ENCODE results near the gene PLCD3.

The PLCD3 gene, protein sequence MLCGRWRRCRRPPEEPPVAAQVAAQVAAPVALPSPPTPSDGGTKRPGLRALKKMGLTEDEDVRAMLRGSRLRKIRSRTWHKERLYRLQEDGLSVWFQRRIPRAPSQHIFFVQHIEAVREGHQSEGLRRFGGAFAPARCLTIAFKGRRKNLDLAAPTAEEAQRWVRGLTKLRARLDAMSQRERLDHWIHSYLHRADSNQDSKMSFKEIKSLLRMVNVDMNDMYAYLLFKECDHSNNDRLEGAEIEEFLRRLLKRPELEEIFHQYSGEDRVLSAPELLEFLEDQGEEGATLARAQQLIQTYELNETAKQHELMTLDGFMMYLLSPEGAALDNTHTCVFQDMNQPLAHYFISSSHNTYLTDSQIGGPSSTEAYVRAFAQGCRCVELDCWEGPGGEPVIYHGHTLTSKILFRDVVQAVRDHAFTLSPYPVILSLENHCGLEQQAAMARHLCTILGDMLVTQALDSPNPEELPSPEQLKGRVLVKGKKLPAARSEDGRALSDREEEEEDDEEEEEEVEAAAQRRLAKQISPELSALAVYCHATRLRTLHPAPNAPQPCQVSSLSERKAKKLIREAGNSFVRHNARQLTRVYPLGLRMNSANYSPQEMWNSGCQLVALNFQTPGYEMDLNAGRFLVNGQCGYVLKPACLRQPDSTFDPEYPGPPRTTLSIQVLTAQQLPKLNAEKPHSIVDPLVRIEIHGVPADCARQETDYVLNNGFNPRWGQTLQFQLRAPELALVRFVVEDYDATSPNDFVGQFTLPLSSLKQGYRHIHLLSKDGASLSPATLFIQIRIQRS

DNA sequence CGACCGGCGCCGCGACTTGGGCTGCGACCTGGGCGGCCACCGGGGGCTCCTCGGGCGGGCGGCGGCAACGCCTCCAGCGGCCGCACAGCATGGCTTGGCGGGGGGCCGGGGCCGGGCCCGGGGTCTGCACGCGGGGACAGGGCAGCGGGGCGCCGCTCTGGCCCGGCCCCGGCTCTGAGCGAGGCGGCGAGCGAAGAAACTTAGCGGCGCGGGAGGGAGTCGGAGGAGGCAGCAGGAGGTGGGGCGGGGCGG lies at the start of gene PLCD3:
Gene PLCD3 (minus strand): TSS at position 196 of the 252 bp plus-strand sequence. CDS start 105 bp downstream, at position 91.
- no peak for DNase-seq

DNA sequence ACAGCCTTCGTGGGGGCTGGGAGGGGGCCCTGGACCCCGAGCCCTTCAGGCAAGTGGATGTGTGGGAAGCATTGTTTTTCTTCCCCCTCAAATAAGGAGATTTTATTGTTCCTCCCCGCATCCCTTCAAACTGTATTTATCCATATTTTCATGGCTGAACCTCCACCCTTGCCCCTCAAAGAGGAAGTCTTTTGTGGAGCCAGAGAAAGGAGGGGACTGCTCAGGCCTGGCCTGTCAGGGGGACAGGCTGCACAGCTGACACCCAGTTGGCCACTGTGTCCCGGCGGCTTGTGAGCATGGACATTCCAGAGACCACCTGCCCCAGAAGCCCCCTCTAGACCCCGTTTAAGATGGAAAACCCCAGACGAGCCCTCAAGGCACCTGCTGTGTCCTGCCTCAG lies 45.2 kb upstream of the PLCD3 start:
- no peak for DNase-seq

DNA sequence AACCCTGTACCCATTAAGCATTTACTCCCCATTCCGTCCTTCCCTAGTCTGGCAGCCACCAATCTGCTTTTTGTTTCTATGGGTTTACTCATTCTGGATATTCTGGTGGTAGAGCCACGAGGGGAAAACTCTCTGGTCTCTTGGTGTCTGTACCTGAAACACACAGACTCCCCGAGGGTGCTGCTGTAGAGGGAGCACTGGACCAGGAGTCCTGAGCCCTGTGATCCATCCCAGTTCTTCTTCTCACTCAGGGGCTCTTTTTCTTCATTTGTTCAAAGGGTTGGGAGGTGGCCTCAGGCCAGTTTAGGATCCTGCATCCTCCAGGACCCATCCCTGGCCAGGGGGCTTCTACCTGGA lies 43.4 kb upstream of the PLCD3 start:
- DNase-seq = no peak

DNA sequence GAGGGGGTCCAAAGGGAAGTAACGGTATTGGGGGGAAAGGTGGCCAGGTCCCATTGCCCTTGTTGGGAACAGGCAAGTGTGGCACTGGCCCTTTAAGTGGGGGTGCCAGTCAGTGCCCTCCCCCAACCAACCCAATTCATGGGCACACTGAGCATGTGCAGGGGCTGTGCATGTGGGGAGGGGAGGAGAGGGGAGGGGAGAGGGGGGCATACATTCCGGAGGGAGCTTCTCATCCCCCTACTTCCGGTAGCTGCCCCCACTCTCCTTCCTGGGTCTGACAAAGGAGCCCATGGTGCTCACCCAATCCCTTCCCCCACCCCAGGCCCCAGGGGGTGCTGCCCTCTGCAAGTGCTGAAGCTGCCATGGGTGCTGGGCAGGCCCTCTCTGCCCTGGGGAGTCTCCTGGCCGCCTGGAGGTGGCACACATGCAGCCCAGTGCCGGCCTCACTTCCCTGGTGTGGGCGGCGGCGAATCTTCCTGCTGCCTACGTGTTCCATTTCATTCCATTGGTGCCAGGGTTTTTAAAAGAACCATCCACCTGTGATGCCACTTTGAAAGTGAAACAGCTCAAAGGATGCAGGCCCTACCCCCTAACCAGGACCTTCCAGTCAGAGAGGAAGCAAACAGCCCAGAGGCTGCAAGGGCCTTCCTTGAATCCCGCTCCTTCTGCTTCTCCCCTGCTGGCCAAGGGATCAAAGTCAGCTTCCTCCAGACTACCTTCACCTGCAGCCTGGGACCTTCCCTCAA lies 40.4 kb upstream of the PLCD3 start:
- DNase-seq = peak; percentile 60

DNA sequence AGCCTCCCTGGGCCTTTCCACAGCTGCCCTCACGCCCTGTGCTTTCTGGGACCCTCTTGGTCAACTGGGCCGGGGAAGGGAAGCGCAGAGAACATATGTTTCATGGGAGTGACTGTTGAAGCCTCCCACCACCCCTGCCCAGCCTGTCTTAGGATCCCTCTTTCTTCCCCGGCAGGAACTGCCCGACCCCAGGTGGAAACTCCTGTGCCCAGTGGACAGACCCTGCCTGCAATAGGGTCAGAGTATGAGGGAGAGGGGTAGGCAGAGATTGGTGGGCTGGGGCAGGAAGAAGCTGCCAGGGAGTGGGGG lies 39.9 kb upstream of the PLCD3 start:
- DNase-seq = no peak

DNA sequence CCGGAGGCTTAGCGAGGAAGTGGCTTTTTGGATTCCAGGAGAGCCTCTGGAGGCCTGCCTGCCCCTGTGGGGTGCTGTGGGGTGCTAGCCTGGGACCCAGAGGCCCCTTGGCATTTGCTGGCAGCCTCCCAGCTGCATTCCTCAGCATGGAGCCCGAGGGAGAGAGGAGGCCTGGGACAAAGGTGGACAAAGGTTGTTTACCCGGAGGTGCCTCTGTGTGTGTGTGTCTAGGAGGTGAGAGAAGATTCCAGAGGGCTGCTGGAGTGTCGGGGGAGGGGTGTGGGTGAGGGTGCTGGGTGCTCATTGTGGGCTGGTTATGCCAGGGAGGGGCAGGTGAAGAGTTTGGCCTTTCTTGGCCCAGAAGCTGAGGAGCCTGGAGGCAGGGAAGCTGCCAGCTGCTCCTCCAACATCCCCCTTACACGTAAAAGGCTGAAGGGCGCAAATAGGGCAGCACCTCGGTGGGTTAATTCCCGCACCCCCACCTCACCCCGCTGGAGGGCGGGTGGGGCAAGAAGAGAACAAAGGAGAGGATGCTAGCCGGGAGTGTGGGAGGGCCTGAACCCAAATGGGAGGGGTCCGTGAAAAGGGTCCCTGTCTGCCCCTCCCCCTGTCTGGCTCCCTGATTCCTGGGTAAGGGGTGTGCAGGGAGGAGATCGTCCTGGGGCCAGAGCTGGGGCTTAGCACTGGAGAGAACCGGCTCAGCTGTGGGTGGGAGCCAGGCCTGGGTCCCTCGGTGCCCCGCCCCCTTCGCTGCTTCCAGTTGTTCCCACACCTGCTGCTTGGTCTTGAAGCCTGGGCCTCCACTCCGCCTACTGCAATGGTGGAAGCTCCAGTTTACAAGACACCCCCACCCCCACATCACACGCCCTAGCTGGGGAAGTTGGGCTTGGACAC lies 39.3 kb upstream of the PLCD3 start:
- DNase-seq = no peak

DNA sequence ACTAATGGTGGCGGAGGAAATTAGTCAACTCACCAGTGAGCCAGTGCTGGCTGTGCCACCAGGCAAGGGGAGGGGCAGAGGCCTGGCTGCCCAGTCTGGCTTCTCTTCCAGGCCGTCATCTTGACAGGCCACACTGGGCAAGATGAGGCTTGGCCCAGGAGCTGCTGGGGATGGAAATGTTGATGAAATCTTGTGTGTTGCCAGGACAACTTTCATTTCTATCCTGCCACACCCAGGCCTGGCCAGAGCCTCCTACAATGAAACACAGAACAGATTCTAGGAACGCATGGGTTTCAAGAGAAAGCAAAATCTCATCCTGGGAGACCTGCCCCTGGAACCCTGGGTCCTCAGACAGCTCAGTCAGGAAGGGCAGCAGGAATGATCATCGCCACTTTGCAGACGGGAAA lies 38.6 kb upstream of the PLCD3 start:
- no peak for DNase-seq

DNA sequence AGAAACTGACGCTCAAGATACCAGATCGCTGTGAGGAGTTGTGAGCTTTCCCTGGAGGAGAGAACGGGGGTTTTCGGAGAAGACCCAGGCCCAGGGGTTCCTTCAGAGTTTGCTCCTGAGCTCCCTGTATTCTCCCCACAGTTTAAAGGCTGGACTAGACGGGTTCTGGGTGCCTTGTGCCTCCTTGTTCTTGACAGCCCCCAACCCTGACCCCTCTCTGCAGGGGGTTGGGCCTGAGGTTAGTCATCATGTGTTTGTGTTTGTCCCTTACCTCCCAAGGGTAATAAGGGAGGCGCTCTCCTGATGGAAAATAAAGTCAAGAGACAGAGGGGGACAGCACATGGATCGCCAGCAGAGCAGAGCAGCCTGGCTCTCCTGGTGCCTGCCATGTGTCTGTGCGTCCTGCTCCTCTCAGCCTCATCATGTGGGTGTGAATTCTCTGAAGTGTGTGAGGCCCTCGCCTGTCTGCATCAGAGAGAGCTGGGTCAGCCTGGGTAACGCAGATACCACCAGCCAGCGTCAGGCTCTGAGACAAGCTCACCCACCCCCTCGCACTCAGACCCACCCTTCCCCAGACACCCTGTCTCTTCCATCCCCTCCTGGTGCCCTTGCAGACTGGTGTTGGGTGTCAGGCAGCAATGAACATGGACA lies 38.1 kb upstream of the PLCD3 start:
- DNase-seq = no peak

DNA sequence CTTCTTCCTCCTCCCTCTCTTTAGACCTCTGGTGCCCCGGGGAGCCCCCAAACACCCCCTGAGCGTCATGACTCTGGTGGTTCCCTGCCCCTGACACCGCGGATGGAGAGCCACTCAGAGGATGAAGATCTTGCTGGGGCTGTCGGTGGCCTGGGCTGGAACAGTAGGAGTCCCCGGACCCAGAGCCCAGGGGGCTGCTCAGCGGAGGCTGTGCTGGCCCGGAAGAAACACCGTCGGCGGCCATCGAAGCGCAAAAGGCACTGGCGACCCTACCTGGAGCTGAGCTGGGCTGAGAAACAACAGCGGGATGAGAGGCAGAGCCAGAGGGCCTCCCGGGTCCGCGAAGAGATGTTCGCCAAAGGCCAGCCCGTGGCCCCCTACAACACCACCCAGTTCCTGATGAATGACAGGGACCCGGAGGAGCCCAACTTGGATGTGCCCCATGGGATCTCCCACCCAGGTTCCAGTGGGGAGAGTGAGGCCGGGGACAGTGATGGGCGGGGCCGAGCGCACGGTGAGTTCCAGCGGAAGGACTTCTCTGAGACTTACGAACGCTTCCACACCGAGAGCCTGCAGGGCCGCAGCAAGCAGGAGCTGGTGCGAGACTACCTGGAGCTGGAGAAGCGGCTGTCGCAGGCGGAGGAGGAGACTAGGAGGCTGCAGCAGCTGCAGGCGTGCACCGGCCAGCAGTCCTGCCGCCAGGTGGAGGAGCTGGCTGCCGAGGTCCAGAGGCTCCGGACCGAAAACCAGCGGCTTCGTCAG lies 36.9 kb upstream of the PLCD3 start:
- DNase-seq = no peak

DNA sequence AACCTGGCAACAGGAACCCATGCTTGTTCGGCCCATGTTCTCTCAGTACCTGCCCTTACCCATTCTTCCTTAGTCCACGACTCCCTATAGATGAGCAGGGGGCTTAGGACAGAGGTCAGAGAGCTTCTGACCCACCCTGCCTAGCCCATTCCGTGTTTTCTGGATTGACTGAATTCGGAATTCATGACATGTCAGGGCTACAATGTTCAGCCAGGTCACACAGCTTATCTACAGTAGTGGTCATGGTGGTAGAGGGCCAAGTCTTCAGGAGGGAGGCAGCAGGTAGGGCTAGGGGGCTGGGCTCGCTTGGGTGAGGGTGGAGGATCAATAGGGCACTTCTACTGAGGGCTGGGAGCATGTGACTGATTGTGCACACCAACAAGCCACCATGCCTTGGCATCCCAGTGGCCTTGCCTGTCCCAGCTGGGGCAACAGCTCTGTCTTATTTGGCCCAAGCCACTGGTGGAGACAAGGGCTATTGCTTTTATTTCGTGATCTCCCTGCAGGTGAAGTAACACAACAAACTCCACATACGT lies 32.5 kb upstream of the PLCD3 start:
- no peak for DNase-seq

DNA sequence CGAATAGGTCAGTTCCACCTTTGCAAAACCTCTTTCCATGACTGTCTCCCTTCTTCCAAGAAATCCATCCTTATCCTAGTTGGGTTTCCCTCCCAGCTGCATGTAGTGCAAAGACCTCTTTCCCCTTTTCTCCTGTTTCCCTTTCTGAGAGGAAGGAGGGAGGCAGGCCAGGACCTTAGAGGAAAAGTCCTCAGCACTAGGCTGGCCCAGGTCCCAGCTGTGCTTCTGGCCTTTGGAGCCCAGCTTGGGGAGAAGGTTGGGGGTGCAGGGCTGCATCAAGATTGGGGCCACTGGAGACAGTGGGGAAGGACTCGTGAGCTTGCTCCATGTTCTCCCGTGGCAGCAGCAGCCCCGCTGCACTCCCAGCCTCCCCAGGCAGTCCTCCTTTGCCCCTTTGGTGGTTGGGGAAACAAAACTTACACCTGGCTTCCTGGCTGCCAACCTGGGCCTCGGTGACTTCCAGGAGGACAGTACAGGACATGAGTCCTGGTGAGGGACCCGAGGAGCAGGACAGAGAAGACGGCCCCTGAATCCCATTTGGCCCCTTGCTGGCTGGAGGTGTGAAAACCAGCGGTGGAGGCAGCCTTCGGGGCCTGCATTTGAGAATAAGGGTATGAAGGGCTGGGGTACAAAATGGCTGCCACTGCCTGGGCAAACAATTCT lies 29.8 kb upstream of the PLCD3 start:
- DNase-seq = no peak

DNA sequence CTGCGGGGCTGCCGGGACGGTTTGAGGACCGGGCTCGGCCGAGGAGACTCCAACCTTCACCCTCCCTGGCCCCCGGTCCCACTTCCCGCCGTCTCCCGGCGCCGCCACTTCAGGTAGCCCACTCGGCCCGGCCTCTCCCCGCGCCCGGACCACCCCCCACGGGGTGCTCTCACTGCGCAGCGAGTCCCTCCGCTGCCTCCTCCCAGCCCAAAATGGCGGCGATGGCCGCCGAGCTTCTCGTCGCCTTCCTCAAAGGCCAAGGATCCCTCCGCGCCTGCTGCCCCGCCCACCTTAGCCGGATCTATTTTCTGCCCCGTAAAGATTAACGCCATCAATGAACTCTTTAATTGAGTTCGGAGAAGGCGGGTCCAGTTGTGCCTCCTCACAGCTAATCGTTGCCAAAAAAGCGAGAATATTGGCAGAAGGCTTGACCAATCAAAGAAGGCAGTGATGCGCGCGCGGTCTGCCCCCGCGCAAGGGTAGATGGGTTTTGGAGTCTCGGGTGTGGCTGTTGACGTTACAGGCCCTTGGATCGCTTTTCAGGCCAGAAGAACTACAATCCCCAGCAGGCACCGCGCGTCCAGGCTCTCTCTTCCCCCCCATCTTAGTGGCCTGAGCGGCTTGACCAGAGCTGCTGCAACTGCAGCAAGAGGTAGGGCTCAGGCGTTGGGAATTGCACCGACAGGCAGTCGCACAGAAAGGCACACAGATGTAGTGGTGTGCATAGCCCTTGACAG lies 29.1 kb upstream of the PLCD3 start, which contains the start of gene HEXIM2:
Gene HEXIM2 (plus strand): TSS at position 588 of the 737 bp plus-strand sequence. CDS start 919 bp downstream, outside the sequence.
- peak; percentile 97 for DNase-seq

DNA sequence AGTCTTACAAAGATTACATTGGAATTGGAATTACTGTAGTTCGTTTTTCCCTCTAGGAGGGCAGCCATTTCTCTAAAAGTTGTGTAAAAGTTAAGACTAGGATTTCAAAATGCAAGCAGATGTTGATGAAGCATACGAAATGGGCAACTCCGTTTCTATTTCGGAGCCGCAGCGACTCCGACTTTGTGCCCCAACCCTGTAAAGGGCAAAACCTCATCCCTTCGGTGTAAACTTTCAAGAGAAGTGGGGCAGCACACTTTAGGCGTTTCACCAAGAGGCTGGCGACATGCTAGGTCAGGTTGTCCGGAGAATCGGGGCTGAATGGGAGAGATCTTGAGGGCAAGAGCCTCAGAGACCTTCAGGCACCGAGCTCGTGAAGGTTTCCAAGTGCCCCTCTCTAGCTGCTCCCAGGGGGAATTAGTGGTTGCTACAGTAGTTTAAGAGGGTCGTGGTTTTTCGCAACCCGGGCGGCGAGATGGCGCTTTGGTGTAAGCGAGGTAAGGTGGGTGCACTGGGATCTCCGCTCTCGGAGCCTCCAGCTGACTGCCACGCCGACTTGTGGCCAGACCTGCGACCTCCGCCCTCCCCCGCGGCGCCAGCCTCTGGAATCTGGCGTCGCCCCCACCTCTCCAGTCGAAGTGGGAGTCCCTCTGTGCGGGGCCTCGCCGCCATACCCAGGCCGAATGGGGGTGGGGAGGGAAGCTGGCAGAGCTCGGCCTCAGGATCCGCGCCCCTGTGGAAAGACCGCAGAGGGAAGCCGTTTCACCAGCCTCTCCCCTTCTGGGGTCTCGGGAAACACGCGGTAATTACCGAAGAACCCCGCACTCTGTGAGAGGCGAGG lies 28.4 kb upstream of the PLCD3 start:
- peak; percentile 67 for DNase-seq

DNA sequence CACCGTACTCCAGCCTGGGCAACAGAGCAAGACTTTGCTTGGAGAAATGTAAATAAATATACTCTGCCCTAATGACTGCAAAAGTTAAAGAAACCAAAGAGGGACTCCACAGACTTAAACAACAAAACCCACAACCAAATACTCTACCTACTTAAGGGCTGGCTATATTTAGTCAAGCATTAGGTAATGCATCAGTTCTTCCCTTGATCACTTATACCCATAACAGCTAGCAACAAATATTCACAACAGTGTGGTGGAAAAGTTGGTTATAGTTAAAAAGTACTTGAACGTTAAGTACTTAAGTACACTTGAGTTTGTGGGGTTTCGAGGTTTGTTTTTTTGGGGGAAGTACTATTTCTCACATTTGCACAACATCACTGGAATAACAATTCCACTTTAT lies 23.9 kb upstream of the PLCD3 start:
- DNase-seq = no peak

DNA sequence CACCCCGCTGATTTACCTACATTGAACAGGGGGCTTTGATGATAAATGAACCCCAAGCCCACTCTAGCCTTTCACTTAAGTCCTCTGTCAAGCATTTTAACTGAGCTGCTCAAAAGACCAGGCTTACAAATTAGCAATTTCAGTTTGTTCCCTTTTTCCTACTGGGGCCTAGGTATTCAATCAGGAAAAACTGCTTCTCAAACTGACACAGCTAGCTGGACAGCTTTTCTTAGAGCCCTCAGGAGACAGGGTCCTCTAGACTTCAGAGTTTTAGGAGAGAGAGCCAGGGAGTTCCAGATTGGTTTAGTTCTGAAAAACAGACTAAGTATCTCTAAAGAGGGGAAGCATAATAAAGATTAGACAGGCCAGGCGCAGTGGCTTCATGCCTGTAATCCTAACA lies 23.2 kb upstream of the PLCD3 start:
- no peak for DNase-seq

DNA sequence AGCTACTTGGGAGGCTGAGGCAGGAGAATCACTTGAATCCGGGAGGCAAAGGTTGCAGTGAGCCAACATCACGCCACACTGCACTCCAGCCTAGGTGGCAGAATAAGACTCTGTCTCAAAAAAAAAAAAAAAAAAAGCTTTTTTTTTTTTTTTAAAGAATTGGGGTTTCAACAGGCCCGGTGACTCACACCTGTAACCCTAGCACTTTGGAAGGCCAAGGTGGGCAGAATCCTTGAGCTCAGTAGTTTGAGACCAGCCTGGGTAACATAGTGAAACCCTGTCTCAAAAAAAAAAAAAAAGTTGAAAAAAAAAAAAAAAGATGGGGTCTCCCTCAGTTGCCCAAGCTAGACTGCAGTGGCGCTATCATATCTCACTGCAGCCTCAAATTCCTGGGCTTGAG lies 22.7 kb upstream of the PLCD3 start:
- DNase-seq = no peak

DNA sequence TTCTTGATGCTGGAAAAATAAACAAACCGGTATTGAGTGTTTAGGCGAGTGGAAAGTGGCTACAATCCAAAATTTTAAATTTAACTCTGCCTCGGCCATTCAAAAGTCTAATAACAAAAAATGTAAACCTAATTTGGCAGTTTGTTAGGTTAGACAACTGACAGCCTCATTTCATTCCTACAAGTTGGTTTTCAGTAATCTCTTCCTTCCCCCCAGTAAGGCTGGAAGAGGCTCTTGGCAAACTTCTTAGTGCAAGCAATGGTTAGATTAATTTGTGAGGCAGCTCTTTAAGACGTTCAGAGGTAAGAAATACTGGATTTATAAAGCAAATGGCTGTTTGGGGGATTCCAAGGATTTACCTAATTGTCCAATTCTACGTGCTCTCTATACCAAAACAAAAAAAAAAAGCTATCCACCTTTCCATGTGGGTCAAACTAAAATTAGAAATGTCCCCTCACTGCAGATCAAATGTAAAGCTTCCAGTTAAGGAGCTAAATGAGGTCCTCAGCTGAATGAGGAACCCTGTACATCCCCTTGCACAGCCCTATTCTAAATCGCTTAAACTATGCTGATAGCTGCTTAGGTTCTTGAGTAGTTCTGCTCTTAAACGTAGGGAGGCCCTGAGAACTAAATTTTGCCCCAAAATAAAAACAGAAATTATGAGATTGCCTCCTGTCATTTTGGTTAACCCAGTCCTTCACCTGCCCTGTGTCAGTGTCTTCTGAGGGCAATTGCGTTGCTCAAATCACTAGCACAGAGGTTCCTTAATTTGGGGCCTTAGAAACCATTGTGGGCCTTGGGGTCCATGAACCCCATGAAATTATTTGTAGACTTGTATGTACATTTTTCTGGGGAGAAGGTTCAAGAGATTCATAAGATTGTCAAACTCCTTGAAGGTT lies 18.8 kb upstream of the PLCD3 start:
- no peak for DNase-seq
